ENCODE results near the gene MACROD2.

GRCh38 chr20:14580418-14581074 lies 585.2 kb downstream of the MACROD2 start:
- TF ChIP-seq CTCF (IDR thresholded peaks at IDR 0.05 in 2 of 3, conservative IDR thresholded peaks at IDR 0.05 in 1 of 3; ENCODE audit: borderline replicate concordance in 1 of 3, insufficient read depth in 1 of 3, low read depth in 2 of 3, low read length in 2 of 3), result no peak
- no peak for TF ChIP-seq CEBPB (IDR thresholded peaks at IDR 0.05; ENCODE audit: low read depth)
- no peak for TF ChIP-seq EZH2phosphoT487 (IDR thresholded peaks at IDR 0.05; ENCODE audit: borderline replicate concordance)
- TF ChIP-seq TCF7L2 (IDR thresholded peaks at IDR 0.05; ENCODE audit: borderline replicate concordance, extremely low read depth, insufficient read depth, insufficient read length), result no peak
- no peak for TF ChIP-seq POLR2A (IDR thresholded peaks at IDR 0.05; ENCODE audit: borderline replicate concordance, extremely low read depth, insufficient read depth, insufficient read length)
- no peak for TF ChIP-seq POLR2AphosphoS5 (IDR thresholded peaks at IDR 0.05; ENCODE audit: low read depth, low read length)

Measured in HCT116 (cell line).